GM12872 (cell line): Measurements from ENCODE around the gene PPP2R2D.

ENCODE experiments used
- CTCF ChIP-seq: IDR thresholded peaks from 3 replicates; pipeline ENCODE4 v1.5.1; 2011; ENCODE audit warnings: low read depth, mild to moderate bottlenecking, low read length, moderate library complexity; ENCODE audit not compliant: insufficient read depth

The PPP2R2D gene

DNA sequence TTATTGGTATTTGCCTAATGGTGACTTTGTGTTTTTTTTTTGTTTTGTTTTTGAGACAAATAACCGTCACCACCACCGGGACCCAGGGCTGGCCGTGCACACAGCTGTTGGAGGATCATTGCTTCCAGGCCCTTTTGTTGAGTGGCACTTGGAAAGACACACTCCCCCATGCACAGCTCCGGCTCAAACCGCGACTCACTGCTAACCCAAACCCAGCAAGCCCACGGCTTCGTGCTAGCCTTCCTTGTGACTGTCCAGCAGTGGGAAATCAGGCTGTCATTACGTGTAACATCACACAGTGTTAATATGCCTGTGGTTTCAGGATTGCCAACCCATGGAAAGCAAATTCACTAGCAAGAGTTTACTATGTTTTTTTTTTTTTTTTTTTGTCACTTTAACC lies 63.5 kb downstream of the PPP2R2D start:
- TF ChIP-seq CTCF: no peak

DNA sequence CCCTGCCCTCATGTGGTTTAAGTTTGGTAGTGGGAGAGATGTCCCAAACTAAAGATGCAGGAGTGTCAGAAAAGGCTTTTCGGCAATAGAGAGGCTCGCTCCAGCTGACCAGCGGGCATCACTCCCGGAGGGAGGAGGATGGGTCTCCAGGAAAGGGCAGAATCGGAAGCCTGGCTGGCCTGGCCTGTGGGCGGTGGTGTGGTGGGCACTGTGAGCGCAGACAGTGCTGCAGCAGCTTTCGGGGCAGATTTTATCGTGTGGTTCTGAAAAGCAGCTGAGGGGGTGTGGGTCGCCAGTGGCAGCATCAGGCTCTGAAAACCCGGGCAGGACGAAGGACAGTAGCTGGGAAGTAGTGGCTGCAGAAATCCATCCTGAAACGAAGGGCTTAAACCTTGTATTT lies 68.1 kb downstream of the PPP2R2D start:
- TF ChIP-seq CTCF: no peak

DNA sequence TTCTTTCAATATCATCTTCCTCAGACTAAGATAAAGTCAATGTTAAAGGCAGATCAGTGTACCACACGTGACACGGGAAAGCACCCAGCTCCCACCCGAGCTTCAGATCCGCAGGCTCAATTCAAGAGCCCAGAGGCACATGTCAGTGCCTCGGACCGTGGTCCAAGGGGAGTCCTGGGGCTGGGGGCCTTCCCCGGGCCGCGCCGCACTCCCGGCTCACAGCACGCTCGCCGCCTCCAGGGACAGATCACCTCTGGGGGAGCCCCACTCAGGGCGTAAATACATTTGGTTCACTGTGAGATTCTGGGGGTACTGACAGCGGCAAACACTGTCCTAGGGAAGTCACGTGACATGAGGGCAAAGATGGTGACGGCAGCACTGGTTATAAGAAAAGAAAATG lies 70.1 kb downstream of the PPP2R2D start:
- no peak for TF ChIP-seq CTCF

GRCh38 chr10:131971591-131971990 lies 70.8 kb downstream of the PPP2R2D start:
- no peak for TF ChIP-seq CTCF

DNA sequence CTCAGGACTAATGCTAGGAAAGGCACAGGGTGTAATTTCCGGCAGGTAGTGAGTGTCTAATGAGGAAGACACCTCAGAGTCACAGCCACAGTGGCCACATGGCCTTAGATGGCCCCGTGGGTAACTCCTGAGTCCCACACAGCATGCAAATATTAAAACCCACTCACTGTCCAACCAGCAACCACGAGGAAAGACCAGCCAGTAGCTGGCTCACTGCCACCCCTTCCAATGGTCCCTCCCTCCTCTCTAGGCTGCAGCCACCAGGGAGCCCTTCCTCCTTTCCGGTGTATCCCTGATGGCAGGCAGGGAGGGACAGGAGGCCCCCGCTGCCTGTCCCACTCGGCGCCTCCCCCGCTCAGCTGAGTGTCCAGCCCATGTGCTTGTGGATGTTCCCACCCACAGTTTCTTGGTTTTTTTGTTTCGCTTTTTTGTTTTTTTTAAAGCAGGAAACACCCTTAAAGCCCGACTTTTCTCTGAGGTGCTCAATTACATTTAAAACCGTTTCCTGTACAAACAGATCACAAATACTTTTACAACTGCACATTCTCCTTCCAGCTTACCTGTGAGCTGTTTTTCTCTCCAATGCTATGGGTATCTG lies 71.8 kb downstream of the PPP2R2D start:
- TF ChIP-seq CTCF: no peak

GRCh38 chr10:131973160-131973951 lies 72.5 kb downstream of the PPP2R2D start:
- TF ChIP-seq CTCF: no peak

GRCh38 chr10:131974034-131974817 lies 73.4 kb downstream of the PPP2R2D start:
- no peak for TF ChIP-seq CTCF
